ENCODE results near the gene NEK3. TPM values are rescaled to one million over a fixed set of nuclear protein-coding genes. Genes with fewer than 3 reads are reported as not detected.

The NEK3 gene
- total and polyA plus RNA-seq, 4 donors: 3.0 to 4.4 (median 3.9) TPM

GRCh38 chr13:52156724-52157261 is 2.6 kb downstream of the NEK3 start:
- no peak overlapping the region for H3K27ac ChIP-seq (ENCODE audit: low read depth in 1 of 2, low read length in 2 of 2)
- no peak overlapping the region for H3K9ac ChIP-seq (ENCODE audit: low read depth in 1 of 2, low read length in 2 of 2)
- TF ChIP-seq NR2F2 (IDR thresholded peaks at IDR 0.05) (no peak), RAD21 (IDR thresholded peaks at IDR 0.05) (no peak), TAF1 (conservative IDR thresholded peaks at IDR 0.05) (no peak), YY1 (IDR thresholded peaks at IDR 0.05) (no peak), RXRA (IDR thresholded peaks at IDR 0.05) (no peak), JUND (IDR thresholded peaks at IDR 0.05) (no peak), FOXA2 (IDR thresholded peaks at IDR 0.05) (no peak), SP1 (IDR thresholded peaks at IDR 0.05) (no peak), HNF4A (conservative IDR thresholded peaks at IDR 0.05) (no peak), GABPA (IDR thresholded peaks at IDR 0.05 in 1 of 2, conservative IDR thresholded peaks at IDR 0.05 in 1 of 2) (no peak), HNF4G (IDR thresholded peaks at IDR 0.05) (no peak), EGR1 (IDR thresholded peaks at IDR 0.05; ENCODE audit: low read depth in 2 of 2) (no peak), FOXA1 (IDR thresholded peaks at IDR 0.05) (no peak), ZBTB33 (IDR thresholded peaks at IDR 0.05) (no peak)
- no peaks in the 10 kb centered on the region for H3K27me3 ChIP-seq (ENCODE audit: control insufficient read depth in 4 of 4, insufficient read depth in 4 of 4, low read length in 3 of 4)
- 75% methylated on average over 1 of the region's 1 CpG for WGBS
- peaks cover 0 to 17% (median 4%) of the 10 kb centered on the region in 4 donors for H3K4me1 ChIP-seq (ENCODE audit: control insufficient read depth in 4 of 4, insufficient read depth in 4 of 4, low read length in 3 of 4)
- no peaks in the 10 kb centered on the region for H3K9me3 ChIP-seq (ENCODE audit: control insufficient read depth in 4 of 4, low read length in 3 of 4)
- H3K36me3 ChIP-seq (ENCODE audit: control insufficient read depth in 4 of 4, insufficient read depth in 3 of 4, low read depth in 1 of 4, low read length in 3 of 4): no peaks in the 10 kb centered on the region
- no peak overlapping the region for H3K4me3 ChIP-seq (ENCODE audit: low read depth in 1 of 3, low read length in 3 of 3)
- no peak for DNase-seq (ENCODE audit: low spot score)

DNA sequence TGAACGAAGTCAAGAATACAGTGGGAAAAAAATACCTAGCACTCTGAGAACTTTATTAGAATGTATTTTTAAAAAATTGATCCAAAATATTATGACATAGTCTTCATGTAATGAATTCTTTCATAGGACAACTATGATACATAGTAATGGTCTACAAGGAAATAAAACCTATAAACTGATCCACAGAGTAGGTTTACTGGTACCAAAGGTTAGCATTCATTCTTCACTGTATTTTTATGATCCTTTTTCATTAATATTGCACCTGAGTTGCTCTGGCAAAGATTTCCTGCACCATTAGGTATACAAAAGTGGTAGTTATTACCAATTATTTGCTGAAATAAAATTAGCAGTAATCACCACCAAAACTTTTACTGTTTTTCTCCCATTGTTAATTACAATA is 4.2 kb downstream of the NEK3 start:
- Histone ChIP-seq H3K4me1 (ENCODE audit: control insufficient read depth in 4 of 4, insufficient read depth in 4 of 4, low read length in 3 of 4) (peaks cover 0 to 12% (median 4%) of the 10 kb centered on the region in 4 donors), H3K36me3 (ENCODE audit: control insufficient read depth in 4 of 4, insufficient read depth in 3 of 4, low read depth in 1 of 4, low read length in 3 of 4) (peaks cover 0 to 9% (median 5%) of the 10 kb centered on the region in 4 donors), H3K4me3 (ENCODE audit: low read depth in 1 of 3, low read length in 3 of 3) (no peak overlapping the region), H3K9me3 (ENCODE audit: control insufficient read depth in 4 of 4, low read length in 3 of 4) (no peaks in the 10 kb centered on the region), H3K27ac (ENCODE audit: low read depth in 1 of 2, low read length in 2 of 2) (no peak overlapping the region), H3K27me3 (ENCODE audit: control insufficient read depth in 4 of 4, insufficient read depth in 4 of 4, low read length in 3 of 4) (no peaks in the 10 kb centered on the region), H3K9ac (ENCODE audit: low read depth in 1 of 2, low read length in 2 of 2) (no peak overlapping the region)
- DNase-seq (ENCODE audit: low spot score): no peak
- TF ChIP-seq NR2F2 (IDR thresholded peaks at IDR 0.05): no peak
- TF ChIP-seq HNF4A (conservative IDR thresholded peaks at IDR 0.05): no peak
- no peak for TF ChIP-seq GABPA (IDR thresholded peaks at IDR 0.05 in 1 of 2, conservative IDR thresholded peaks at IDR 0.05 in 1 of 2)
- TF ChIP-seq HNF4G (IDR thresholded peaks at IDR 0.05): no peak
- TF ChIP-seq EGR1 (IDR thresholded peaks at IDR 0.05; ENCODE audit: low read depth in 2 of 2): no peak
- TF ChIP-seq ATF3 (IDR thresholded peaks at IDR 0.05): no peak
- no peak for TF ChIP-seq TAF1 (conservative IDR thresholded peaks at IDR 0.05)
- no peak for TF ChIP-seq FOXA2 (IDR thresholded peaks at IDR 0.05)
- TF ChIP-seq ZBTB33 (IDR thresholded peaks at IDR 0.05): no peak
- TF ChIP-seq, protein P1, sequence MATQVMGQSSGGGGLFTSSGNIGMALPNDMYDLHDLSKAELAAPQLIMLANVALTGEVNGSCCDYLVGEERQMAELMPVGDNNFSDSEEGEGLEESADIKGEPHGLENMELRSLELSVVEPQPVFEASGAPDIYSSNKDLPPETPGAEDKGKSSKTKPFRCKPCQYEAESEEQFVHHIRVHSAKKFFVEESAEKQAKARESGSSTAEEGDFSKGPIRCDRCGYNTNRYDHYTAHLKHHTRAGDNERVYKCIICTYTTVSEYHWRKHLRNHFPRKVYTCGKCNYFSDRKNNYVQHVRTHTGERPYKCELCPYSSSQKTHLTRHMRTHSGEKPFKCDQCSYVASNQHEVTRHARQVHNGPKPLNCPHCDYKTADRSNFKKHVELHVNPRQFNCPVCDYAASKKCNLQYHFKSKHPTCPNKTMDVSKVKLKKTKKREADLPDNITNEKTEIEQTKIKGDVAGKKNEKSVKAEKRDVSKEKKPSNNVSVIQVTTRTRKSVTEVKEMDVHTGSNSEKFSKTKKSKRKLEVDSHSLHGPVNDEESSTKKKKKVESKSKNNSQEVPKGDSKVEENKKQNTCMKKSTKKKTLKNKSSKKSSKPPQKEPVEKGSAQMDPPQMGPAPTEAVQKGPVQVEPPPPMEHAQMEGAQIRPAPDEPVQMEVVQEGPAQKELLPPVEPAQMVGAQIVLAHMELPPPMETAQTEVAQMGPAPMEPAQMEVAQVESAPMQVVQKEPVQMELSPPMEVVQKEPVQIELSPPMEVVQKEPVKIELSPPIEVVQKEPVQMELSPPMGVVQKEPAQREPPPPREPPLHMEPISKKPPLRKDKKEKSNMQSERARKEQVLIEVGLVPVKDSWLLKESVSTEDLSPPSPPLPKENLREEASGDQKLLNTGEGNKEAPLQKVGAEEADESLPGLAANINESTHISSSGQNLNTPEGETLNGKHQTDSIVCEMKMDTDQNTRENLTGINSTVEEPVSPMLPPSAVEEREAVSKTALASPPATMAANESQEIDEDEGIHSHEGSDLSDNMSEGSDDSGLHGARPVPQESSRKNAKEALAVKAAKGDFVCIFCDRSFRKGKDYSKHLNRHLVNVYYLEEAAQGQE (IDR thresholded peaks at IDR 0.05): no peak
- TF ChIP-seq JUND (IDR thresholded peaks at IDR 0.05): no peak
- 95% methylated on average over 1 of the region's 1 CpG for WGBS
